Spleen (tissue), 7 donors: Measurements from ENCODE around the gene REV3L.

Experiments
- POLR2A ChIP-seq, 3 donors: fragments of 450-650 bp; IDR thresholded peaks; one replicate each; pipeline ENCODE4 v1.5.1; 2017; ENCODE audit warnings: antibody characterized with exemption in 3 of 3, mild to moderate bottlenecking in 1 of 3
- POLR2AphosphoS5 ChIP-seq, 3 donors: sonication (generic); formaldehyde crosslinking; IDR thresholded peaks; one replicate each; pipeline ENCODE4 v1.5.1; 2017; ENCODE audit warnings: antibody characterized with exemption in 3 of 3
- TF ChIP-seq, protein P1 (sequence below), 11 experiments: fragments of 200-600 bp in 7 of 11; fragments of 450-650 bp in 4 of 11; sonication (generic) in 4 of 11; IDR thresholded peaks in 8 of 11; conservative IDR thresholded peaks in 3 of 11; 1 replicate in 7 of 11; 2 replicates in 4 of 11; pipeline versions ENCODE4 v1.4.0 to v1.8.0; 2016 to 2021; ENCODE audit warnings: antibody characterized with exemption in 11 of 11, inconsistent platforms in 4 of 11, mild to moderate bottlenecking in 1 of 11
- donor health status: DM: no; HTN: no; CAD: no; lungs with moderate emphysema.
- donor health status: DM: no; HTN: no; CAD: no.
- donor health status: DM: no; HTN: no; CAD: no.

GRCh38 chr6:111503660-111504059 is 20.6 kb upstream of the REV3L start:
- TF ChIP-seq, protein P1, sequence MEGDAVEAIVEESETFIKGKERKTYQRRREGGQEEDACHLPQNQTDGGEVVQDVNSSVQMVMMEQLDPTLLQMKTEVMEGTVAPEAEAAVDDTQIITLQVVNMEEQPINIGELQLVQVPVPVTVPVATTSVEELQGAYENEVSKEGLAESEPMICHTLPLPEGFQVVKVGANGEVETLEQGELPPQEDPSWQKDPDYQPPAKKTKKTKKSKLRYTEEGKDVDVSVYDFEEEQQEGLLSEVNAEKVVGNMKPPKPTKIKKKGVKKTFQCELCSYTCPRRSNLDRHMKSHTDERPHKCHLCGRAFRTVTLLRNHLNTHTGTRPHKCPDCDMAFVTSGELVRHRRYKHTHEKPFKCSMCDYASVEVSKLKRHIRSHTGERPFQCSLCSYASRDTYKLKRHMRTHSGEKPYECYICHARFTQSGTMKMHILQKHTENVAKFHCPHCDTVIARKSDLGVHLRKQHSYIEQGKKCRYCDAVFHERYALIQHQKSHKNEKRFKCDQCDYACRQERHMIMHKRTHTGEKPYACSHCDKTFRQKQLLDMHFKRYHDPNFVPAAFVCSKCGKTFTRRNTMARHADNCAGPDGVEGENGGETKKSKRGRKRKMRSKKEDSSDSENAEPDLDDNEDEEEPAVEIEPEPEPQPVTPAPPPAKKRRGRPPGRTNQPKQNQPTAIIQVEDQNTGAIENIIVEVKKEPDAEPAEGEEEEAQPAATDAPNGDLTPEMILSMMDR (IDR thresholded peaks at IDR 0.05 in 8 of 11, conservative IDR thresholded peaks at IDR 0.05 in 3 of 11): no peak
- TF ChIP-seq POLR2AphosphoS5 (IDR thresholded peaks at IDR 0.05) (no peak), POLR2A (IDR thresholded peaks at IDR 0.05) (no peak)
